LNCaP clone FGC (cell line): Measurements from ENCODE around the gene PHF21A.

Experiments used
- DNase-seq: peaks from one replicate; pipeline ENCODE4 v3.0.0-alpha.2; 2011; ENCODE audit warnings: low read depth
- H3K4me3 ChIP-seq: 2 replicates; pipeline ENCODE4 v1.5.1; 2011; ENCODE audit warnings: mild to moderate bottlenecking, low read depth, low read length, control low read depth
- TF ChIP-seq, protein P1 (sequence below): IDR thresholded peaks from 2 replicates; pipeline ENCODE4 v1.5.1; 2012; ENCODE audit warnings: mild to moderate bottlenecking; ENCODE audit not compliant: control insufficient read depth, insufficient read depth; ENCODE audit errors: extremely low read depth

Gene PHF21A

DNA sequence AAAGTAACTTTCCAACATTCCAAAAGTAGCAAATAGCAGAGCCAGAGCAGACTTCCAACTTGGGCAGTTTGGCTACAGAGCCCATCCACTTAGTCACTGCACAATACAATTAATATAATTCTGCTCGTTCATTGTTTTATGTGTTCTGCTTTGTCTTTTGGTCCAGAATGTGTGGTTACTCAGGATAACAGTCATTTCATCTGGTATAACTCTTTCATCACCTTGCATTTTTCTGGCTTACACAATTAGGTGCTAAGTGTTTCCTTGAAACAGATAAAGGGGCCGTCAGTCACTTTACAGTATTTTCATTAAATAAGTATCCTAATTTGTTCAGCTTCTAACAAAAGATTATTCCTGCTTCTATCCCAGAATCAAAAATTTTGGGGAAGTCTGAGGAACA lies 111.6 kb downstream of the PHF21A start:
- TF ChIP-seq, protein P1, sequence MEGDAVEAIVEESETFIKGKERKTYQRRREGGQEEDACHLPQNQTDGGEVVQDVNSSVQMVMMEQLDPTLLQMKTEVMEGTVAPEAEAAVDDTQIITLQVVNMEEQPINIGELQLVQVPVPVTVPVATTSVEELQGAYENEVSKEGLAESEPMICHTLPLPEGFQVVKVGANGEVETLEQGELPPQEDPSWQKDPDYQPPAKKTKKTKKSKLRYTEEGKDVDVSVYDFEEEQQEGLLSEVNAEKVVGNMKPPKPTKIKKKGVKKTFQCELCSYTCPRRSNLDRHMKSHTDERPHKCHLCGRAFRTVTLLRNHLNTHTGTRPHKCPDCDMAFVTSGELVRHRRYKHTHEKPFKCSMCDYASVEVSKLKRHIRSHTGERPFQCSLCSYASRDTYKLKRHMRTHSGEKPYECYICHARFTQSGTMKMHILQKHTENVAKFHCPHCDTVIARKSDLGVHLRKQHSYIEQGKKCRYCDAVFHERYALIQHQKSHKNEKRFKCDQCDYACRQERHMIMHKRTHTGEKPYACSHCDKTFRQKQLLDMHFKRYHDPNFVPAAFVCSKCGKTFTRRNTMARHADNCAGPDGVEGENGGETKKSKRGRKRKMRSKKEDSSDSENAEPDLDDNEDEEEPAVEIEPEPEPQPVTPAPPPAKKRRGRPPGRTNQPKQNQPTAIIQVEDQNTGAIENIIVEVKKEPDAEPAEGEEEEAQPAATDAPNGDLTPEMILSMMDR = no peak
- H3K4me3 ChIP-seq = no peak overlapping the region
- DNase-seq = no peak

DNA sequence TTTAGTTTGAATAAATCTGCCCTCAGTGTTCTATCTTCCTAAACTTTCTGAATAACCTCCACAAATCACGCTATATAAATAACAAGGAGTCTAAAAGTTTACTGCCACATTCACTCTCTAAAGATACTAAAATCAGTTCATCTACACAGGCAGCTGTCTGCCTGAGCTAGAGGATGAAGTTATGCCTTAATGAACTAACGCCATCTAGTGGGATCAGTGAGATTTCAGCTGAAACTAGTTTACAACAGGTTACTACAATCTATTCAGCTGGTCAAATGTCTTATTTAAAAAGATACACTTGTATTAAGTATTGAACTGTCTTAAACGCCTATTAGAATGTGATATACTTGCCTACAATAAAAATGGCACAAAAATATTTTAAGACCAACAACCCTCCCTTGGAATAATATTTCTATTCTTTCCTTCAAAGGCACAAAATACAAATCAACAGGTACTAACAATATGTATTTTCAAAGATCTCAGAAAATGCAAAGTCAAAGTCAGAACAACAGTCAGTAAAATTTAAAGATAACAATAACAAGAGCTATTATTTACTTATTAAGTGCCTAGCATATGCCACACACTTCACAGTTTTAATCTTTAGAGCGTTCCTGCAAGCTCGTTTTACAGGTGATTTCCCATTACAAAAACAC lies 114.7 kb downstream of the PHF21A start:
- DNase-seq = peak; percentile 58
- TF ChIP-seq, protein P1 = peak; percentile 80
- no peak overlapping the region for H3K4me3 ChIP-seq

DNA sequence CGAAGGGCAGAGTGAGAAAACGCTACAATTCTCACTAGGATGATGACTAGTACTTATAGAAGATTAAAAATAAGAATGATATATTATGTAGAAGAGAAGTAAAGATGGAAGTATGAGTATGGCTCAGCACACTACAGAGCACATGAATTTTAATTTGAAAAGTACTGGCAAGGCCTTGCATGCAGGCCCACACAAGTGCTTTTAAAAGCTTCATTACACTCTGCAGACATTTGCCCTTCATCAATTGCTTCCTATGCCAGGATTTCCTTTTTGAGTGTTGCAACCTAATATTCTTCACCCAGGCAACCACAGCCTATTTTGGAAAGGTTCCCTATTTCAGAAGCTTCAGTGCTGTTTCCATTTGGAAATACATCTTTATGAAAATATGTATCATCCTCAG lies 117.7 kb downstream of the PHF21A start:
- TF ChIP-seq, protein P1 = no peak
- no peak for DNase-seq

DNA sequence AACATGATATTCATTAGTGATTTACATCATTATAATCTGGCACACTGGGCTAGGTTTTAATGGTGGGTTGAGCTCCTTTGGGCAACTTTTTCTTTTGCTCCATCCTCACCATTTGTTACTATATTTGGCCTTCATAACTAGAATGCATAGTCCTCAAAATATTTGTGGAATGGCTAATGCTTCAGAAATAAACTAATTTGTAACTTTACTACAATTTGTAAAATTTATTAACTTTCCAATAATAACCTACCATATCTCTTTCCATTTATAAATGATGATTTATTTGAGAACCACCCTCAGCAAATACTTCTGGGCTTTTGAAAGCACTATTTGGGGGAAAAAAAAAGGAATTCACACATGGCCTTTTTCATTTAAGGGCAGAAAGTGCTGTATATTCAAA lies 119.1 kb downstream of the PHF21A start:
- TF ChIP-seq, protein P1 = no peak
- no peak overlapping the region for H3K4me3 ChIP-seq
- no peak for DNase-seq

More for the DNA sequence above, 117.7 kb downstream of the PHF21A start:
- H3K4me3 ChIP-seq = no peak overlapping the region

DNA sequence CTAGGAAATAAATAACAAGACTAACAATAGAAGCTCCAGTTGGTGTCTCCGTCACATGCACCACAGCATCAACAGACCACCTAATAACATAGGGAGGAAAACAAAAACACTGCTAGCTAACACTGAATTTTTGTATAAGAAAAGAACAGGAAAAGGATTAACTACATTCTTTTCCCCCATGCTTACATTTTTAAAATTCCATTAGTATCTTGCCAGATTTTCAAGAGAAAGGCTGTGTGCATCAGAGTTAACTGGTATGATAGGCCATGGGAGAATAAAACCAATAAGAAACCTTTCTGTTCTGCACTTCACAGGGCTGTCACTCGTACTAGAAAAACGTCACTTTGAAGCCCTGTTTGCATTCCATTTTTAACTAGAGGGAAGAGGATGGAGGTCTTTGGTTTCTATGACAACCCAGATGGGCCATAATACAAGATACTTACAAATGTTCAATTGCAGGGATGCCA lies 119.8 kb downstream of the PHF21A start:
- TF ChIP-seq, protein P1 = no peak
- no peak overlapping the region for H3K4me3 ChIP-seq
- no peak for DNase-seq

DNA sequence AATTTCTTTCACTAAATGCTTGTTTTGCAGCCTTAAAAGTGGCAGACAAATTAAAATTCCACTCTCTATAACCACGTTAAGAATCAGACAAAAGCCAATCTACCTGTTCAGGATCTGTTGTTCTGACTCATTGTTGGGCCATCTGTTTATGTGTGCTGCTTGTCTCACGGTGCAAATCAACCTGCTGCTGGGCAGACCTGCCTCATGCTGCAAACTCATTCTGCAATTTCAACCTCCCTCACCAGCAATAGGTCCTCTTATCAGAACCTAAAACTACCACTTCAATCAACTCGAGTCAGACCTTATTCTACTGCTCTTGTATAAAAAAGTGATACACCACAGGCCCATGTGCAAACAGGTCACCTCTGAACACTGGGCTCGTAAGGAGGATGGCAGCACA lies 123.7 kb downstream of the PHF21A start:
- no peak for DNase-seq
- H3K4me3 ChIP-seq = no peak overlapping the region
- TF ChIP-seq, protein P1 = no peak

DNA sequence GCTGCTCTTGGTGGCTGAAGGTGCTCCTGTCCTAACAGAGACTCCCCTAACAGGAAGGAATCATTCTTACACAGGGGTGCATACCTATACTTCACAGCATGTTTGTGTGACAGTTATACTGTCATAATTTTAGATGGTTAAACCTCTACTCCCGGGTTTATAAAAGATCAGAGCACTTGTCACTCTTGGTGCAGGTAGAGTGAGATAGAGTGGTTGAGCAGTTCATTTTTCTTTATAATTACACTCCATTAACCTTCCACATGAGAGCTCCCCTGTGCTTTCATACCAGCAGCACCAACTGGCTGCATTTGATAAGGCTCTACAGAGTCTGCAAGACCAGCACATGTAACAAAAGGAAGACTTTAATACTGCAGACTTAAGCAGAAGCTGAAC lies 125.9 kb downstream of the PHF21A start:
- TF ChIP-seq, protein P1 = no peak
- DNase-seq = no peak
- no peak overlapping the region for H3K4me3 ChIP-seq
